Spleen (tissue), 11 donors: ENCODE data around the gene KLHDC7B. TPM values are rescaled to one million over a fixed set of nuclear protein-coding genes. Genes with fewer than 3 reads are reported as not detected.
"Not testable (repeated sequence)": the region's sequence is repeated elsewhere in the genome, so short reads cannot be mapped to it uniquely, and the experiment has no call there.

ENCODE experiments used
- DNase-seq: peaks from one replicate; pipeline ENCODE4 v3.0.0-alpha.2; 2020
- H3K27ac ChIP-seq, 8 donors: fragments of 200-600 bp; sonication (generic) in 7 of 8; 1 replicate in 4 of 8; 2 replicates in 4 of 8; pipeline versions ENCODE4 v1.5.0 to v1.8.0; 2016 to 2021; ENCODE audit warnings: inconsistent platforms in 4 of 8, mild to moderate bottlenecking in 4 of 8, moderate library complexity in 1 of 8
- H3K27me3 ChIP-seq, 7 donors: fragments of 200-600 bp; sonication (generic) in 6 of 7; replicated peaks in 1 of 7; 1 replicate in 4 of 7; 2 replicates in 3 of 7; pipeline versions ENCODE4 v1.5.0 to v1.8.0; 2016 to 2021; ENCODE audit warnings: inconsistent platforms in 3 of 7, mild to moderate bottlenecking in 1 of 7
- H3K36me3 ChIP-seq, 6 donors: fragments of 200-600 bp; sonication (generic) in 5 of 6; 1 replicate in 4 of 6; 2 replicates in 2 of 6; pipeline versions ENCODE4 v1.5.0 to v1.8.0; 2016 to 2021; ENCODE audit warnings: inconsistent platforms in 2 of 6
- H3K4me1 ChIP-seq, 6 donors: fragments of 200-600 bp; sonication (generic) in 5 of 6; 1 replicate in 3 of 6; 2 replicates in 3 of 6; pipeline versions ENCODE4 v1.5.0 to v1.8.0; 2016 to 2021; ENCODE audit warnings: inconsistent platforms in 3 of 6
- H3K4me3 ChIP-seq, 8 donors: fragments of 200-600 bp; sonication (generic) in 7 of 8; 1 replicate in 4 of 8; 2 replicates in 4 of 8; pipeline versions ENCODE4 v1.5.0 to v1.8.0; 2016 to 2021; ENCODE audit warnings: inconsistent platforms in 4 of 8, mild to moderate bottlenecking in 4 of 8, moderate library complexity in 2 of 8
- H3K9me3 ChIP-seq, 8 donors: fragments of 200-600 bp; sonication (generic) in 7 of 8; 1 replicate in 4 of 8; 2 replicates in 4 of 8; pipeline versions ENCODE4 v1.5.0 to v1.8.0; 2016 to 2021; ENCODE audit warnings: inconsistent platforms in 4 of 8
- CTCF ChIP-seq, 11 experiments: fragments of 200-600 bp in 7 of 11; fragments of 450-650 bp in 4 of 11; sonication (generic) in 4 of 11; IDR thresholded peaks in 8 of 11; conservative IDR thresholded peaks in 3 of 11; 1 replicate in 7 of 11; 2 replicates in 4 of 11; pipeline versions ENCODE4 v1.4.0 to v1.8.0; 2016 to 2021; ENCODE audit warnings: antibody characterized with exemption in 11 of 11, inconsistent platforms in 4 of 11, mild to moderate bottlenecking in 1 of 11
- POLR2A ChIP-seq, 3 donors: fragments of 450-650 bp; IDR thresholded peaks; one replicate each; pipeline ENCODE4 v1.5.1; 2017; ENCODE audit warnings: antibody characterized with exemption in 3 of 3, mild to moderate bottlenecking in 1 of 3
- POLR2AphosphoS5 ChIP-seq, 3 donors: sonication (generic); formaldehyde crosslinking; IDR thresholded peaks; one replicate each; pipeline ENCODE4 v1.5.1; 2017; ENCODE audit warnings: antibody characterized with exemption in 3 of 3
- WGBS, 5 donors: extraction: QIAGEN DNeasy Blood & Tissue Kit in 3 of 5; methylation state at CpG; one replicate each; pipeline versions ENCODE4 v1.1.5 to v1.1.7; 2013 to 2018; 5-methylcytosine and 5-hydroxymethylcytosine counted together
- intact Hi-C: fragments of 100-400 bp; cut with DNase I; formaldehyde crosslinking; loops from one replicate; pipeline ENCODE4 v1.15.0; 2023; ENCODE audit warnings: low total_unique reads
- polyA plus RNA-seq, 3 donors: library from polyadenylated mRNA; stranded (reverse); fragments of 200-250 nt; gene quantifications; one replicate each; pipeline ENCODE4 v1.2.1, GENCODE V29; 2013
- total RNA-seq, 7 donors: library from RNA; depleted of rRNA in 3 of 7; stranded (reverse); fragments of >200 nt in 3 of 7; fragmentation: NEBNext Ultra II Directional in 4 of 7; extraction: Animal tissue kit (Norgen Biotek cat#: 25700) in 4 of 7; gene quantifications; one replicate each; pipeline versions ENCODE4 v1.1.0 to v1.2.1, GENCODE V29; 2016 to 2021
- donor health status: healthy with polysubstance abuse.
- donor health status: DM: no; HTN: no; CAD: no; lungs with moderate emphysema.
- donor health status: DM: no; HTN: no; CAD: no.
- donor health status: Bipolar disorder and iron deficiency.
- donor health status: healthy.
- donor health status: DM: no; HTN: no; CAD: no.
- donor health status: DM: yes; HTN: yes; CAD: no.

The KLHDC7B gene
- total and polyA plus RNA-seq, 10 donors, result 2.6 to 5.0 (median 3.4) TPM

- peaks cover 27 to 100% (median 72%) of the 10 kb centered on the region in 6 donors for H3K4me1 ChIP-seq
- no peaks in the 10 kb centered on the region for H3K36me3 ChIP-seq
- no peaks in the 10 kb centered on the region for H3K9me3 ChIP-seq
- no peak overlapping the region for H3K4me3 ChIP-seq
- intact Hi-C loops, result no loop called here
- no peak for DNase-seq
- H3K27ac ChIP-seq, result peak overlapping the region in 5 of 8 donors; percentile 40 to 100 (median 99)
- H3K27me3 ChIP-seq, result no peaks in the 10 kb centered on the region
- 71 to 89% (median 82%) methylated on average over 3 of the region's 3 CpGs for WGBS, 5 donors
- TF ChIP-seq CTCF (IDR thresholded peaks at IDR 0.05 in 8 of 11, conservative IDR thresholded peaks at IDR 0.05 in 3 of 11) (no peak), POLR2AphosphoS5 (IDR thresholded peaks at IDR 0.05) (no peak), POLR2A (IDR thresholded peaks at IDR 0.05) (no peak)
Measured at GRCh38 chr22:50536226-50536625, 9.5 kb upstream of the KLHDC7B start.

GRCh38 chr22:50537765-50538164 is 7.9 kb upstream of the KLHDC7B start:
- 80 to 89% (median 86%) methylated on average over 13 of the region's 13 CpGs for WGBS, 5 donors
- no peaks in the 10 kb centered on the region for H3K36me3 ChIP-seq
- peak; percentile 64 for DNase-seq
- no peak for TF ChIP-seq POLR2AphosphoS5 (IDR thresholded peaks at IDR 0.05)
- TF ChIP-seq POLR2A (IDR thresholded peaks at IDR 0.05), result no peak
- TF ChIP-seq CTCF (IDR thresholded peaks at IDR 0.05 in 8 of 11, conservative IDR thresholded peaks at IDR 0.05 in 3 of 11), result no peak
- H3K4me3 ChIP-seq, result peak overlapping the region in 1 of 8 donors; percentile 59
- intact Hi-C loops, result no loop called here
- peaks cover 30 to 100% (median 61%) of the 10 kb centered on the region in 6 donors for H3K4me1 ChIP-seq
- peak overlapping the region; percentile 89 to 100 (median 98) for H3K27ac ChIP-seq
- H3K27me3 ChIP-seq, result no peaks in the 10 kb centered on the region
- H3K9me3 ChIP-seq, result no peaks in the 10 kb centered on the region

- Histone ChIP-seq H3K9me3 (no peaks in the 10 kb centered on the region), H3K4me1 (peaks cover 37 to 100% (median 64%) of the 10 kb centered on the region in 6 donors), H3K27ac (peak overlapping the region; percentile 89 to 100 (median 98)), H3K36me3 (no peaks in the 10 kb centered on the region), H3K4me3 (peak overlapping the region in 1 of 8 donors; percentile 59), H3K27me3 (no peaks in the 10 kb centered on the region)
- intact Hi-C loops, result no loop called here
- 68 to 80% (median 71%) methylated on average over 10 of the region's 10 CpGs for WGBS, 5 donors
- TF ChIP-seq CTCF (IDR thresholded peaks at IDR 0.05 in 8 of 11, conservative IDR thresholded peaks at IDR 0.05 in 3 of 11) (no peak), POLR2A (IDR thresholded peaks at IDR 0.05) (no peak), POLR2AphosphoS5 (IDR thresholded peaks at IDR 0.05) (no peak)
- DNase-seq, result peak; percentile 72
Measured at GRCh38 chr22:50540381-50540780, 5.3 kb upstream of the KLHDC7B start.

- H3K27ac ChIP-seq, result peak overlapping the region; percentile 89 to 100 (median 98)
- DNase-seq, result peak; percentile 84
- H3K27me3 ChIP-seq, H3K36me3 ChIP-seq, intact Hi-C loops, H3K9me3 ChIP-seq: not testable (repeated sequence)
- 40 to 60% (median 53%) methylated on average over 5 of the region's 5 CpGs for WGBS, 5 donors
- TF ChIP-seq POLR2AphosphoS5 (IDR thresholded peaks at IDR 0.05), result peak in 1 of 3 donors; percentile 70
- peak overlapping the region in 1 of 8 donors; percentile 59 for H3K4me3 ChIP-seq
- H3K4me1 ChIP-seq, result peaks cover 37 to 100% (median 68%) of the 10 kb centered on the region in 6 donors
Measured at GRCh38 chr22:50541667-50542026, 4.1 kb upstream of the KLHDC7B start.
